Stimulated activated CD4-positive, alpha-beta T cell treated with anti-CD3 and anti-CD28 coated beads, Interleukin-15, amount 100 ng/mL, for 48 hours (primary cell): ENCODE results near the gene CLK2.

Experiments used
- DNase-seq, 2 donors: peaks; one replicate each; pipeline ENCODE4 v3.0.0-alpha.2; 2020; ENCODE audit warnings: low read depth in 2 of 2

Gene CLK2

DNA sequence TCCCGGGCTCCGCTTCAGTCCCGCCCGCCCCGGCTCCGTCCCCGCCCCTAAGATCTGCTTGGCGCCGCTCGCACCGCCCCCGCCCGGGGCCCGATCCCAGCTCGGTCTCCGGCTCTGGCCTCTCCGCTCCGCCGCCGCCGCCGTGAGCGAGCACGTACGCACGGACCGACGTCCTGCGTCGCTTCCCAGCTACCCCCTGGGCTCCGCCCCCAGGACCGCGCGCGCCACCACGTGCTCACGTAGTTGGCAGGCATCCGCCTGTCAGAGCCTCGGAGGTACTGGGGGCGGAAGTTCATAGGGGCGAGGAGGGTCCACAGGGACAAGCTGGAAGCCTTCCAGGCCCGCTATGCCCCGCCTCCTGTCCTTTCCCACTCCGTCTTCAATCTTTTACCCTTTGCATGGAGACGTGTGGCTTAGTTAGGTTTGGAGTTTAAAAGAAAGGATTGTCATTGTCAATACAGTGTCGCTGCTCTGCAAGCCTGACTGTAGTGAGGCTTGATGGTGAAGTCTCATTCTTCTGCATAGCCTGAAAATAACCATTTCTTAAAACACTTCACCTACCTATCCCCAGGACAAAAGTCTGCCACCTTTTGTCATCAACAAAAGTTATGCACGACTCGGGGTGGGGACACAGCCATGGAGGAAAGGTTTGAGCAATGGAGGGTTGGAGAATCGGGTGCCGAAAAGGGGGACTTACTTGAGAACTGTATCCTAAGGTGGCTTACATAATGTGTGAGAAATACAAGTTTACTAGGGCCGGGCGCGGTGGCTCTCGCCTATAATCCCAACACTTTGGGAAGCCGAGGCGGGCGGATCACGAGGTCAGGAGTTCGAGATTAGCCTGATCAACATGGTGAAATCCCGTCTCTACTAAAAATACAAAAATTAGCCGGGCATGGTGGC, at the start of gene CLK2:
Gene CLK2, minus strand, starts transcription at position 162 of the 903 bp plus-strand sequence. CDS start 2,527 bp downstream, outside the sequence.
- peak; percentile 94 to 98 for DNase-seq

DNA sequence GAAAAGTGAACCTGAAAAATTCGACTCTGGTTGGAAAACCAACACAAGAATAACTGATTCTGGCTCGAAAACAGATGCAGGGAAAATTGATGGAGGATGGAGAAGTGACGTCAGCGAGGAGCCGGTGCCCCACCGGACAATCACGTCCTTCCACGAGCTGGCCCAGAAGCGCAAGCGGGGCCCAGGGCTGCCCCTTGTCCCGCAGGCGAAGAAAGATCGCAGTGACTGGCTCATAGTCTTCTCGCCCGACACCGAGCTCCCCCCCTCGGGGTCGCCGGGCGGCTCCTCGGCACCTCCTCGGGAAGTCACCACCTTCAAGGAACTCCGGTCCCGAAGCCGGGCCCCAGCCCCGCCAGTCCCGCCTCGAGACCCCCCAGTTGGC, 49.3 kb upstream of the CLK2 start:
- no peak for DNase-seq

DNA sequence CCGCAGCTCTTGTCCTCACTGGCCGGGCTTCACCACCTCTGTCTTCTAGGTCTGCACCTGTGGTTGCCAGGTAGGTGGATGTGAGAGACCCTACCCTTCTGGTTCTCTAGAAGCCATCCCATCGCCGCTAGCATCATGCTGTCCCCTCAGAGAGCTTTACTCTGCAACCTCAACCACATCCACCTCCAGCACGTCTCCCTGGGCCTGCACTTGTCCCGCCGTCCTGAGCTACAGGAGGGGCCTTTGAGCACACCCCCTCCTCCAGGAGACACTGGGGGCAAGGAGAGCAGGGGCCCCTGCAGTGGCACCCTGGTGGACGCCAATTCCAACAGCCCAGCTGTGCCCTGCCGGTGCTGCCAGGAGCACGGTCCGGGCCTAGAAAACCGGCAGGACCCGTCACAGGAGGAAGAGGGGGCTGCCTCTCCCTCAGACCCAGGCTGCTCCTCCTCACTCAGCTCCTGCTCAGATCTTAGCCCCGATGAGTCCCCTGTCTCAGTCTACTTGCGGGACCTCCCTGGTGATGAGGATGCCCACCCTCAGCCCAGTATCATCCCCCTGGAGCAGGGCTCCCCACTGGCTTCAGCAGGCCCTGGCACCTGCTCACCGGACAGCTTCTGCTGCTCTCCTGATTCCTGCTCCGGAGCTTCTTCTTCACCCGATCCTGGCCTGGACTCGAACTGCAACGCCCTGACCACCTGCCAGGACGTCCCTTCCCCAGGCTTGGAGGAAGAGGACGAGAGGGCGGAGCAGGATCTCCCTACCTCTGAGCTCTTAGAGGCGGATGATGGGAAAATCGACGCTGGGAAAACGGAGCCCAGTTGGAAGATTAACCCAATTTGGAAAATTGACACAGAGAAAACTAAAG, 48.6 kb upstream of the CLK2 start:
- DNase-seq: no peak

DNA sequence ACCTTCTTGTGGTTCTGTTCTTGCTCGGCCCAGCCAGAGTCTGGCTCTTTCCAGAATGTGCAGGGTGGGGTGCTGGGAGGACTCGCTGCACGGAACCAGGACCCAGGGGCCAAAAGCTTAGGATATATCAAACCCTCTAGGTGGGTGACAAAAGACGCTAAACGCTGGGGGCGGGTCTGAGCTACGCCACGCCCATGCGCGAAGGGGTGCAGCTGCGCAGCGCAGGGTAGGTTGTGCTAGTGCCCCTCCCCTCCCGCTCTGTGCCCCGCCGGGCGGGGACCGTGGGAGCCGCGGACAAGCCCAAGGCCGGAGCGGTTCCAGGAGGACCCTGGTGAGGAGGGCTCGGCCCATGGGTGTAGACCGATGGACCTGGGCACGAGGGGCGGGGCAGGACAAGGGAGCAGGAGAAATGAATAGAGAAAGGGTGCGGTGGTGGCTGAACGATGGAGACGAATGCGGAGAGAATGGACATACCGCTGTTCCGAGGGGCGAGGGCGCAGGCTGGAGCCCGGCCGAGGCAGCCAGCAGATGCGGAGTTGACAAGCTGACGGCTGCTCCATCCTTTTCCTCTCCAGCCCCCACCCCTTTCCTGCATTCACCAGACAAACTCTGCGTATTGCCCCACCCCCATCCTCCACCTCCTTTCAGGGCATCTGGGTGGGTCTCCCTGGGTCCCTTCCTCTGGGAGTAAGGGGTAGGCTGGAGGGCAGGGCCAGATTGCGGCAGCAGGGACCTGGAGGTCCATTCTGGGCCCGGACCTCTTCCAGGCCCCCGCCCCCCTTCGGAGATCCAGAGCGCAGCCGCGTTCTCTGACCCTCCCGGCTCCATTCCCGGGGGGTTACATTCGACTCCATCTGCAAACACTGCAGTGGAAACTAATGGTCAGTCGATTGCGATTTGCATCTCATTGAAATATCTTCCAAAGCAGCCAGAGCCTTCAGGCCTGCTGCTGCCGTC, 47.6 kb upstream of the CLK2 start, which contains the start of gene RUSC1:
Gene RUSC1, plus strand, starts transcription at position 234 of the 957 bp plus-strand sequence. CDS start 880 bp downstream, outside the sequence.
- peak; percentile 41 to 76 for DNase-seq

DNA sequence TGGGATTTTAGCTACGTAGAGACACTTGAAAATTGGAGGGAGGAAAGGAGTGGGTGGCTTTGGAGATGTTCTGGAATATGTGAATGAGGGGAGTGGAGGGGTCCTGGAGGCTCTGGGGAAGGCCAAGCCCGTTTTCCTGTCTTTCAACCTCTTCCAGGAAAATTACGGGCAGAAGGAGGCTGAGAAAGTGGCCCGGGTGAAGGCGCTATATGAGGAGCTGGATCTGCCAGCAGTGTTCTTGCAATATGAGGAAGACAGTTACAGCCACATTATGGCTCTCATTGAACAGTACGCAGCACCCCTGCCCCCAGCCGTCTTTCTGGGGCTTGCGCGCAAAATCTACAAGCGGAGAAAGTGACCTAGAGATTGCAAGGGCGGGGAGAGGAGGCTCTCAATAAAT, 46.9 kb upstream of the CLK2 start:
- no peak for DNase-seq

DNA sequence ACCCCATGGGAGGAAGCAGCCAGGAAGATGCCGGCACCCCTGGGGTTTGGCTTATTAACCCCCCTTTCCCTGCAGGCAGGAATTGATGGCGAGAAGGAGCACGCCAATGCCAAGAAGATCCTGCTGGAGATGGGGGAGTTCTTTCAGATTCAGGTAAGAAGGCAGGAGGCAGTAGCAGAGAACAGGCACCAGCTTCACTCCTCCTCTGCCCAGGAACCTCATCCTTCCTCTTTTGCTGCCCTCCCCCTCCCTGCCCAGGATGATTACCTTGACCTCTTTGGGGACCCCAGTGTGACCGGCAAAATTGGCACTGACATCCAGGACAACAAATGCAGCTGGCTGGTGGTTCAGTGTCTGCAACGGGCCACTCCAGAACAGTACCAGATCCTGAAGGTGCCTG, 46.2 kb upstream of the CLK2 start:
- no peak for DNase-seq

DNA sequence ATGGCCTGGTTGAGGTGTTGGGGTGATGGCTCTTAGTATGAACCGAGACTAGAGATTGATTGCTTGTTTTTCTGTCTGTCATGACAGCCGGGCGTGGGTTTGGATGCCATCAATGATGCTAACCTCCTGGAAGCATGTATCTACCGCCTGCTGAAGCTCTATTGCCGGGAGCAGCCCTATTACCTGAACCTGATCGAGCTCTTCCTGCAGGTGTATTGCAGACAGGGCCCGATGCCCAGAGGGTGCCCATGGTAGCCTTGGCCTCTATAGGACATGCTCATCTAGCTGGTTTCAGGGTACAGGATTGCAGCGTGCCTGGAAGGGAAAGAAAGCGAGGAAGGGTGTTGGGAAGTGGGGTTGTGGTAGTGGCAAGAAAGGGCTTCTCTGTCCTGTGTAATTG, 44.8 kb upstream of the CLK2 start:
- DNase-seq: no peak

DNA sequence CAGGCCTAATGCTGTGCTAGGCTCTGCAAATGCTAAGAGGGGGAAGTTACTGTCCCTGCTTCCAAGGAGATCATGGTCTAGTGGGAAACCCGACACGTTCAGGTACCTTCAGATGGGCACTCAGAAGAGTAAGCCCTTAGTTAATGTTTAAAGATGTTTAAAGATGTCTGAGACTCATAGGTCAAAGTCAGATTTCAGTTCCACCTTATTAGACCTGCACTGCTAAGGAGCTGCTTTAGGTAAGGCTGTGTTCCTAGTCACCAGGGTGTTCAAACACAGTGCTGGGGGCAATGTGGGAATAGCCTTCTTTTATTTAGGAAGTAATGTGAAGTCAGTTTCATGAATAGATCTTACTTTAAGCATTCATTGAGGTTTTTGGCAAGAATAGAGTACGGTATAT, 43.6 kb upstream of the CLK2 start:
- no peak for DNase-seq

DNA sequence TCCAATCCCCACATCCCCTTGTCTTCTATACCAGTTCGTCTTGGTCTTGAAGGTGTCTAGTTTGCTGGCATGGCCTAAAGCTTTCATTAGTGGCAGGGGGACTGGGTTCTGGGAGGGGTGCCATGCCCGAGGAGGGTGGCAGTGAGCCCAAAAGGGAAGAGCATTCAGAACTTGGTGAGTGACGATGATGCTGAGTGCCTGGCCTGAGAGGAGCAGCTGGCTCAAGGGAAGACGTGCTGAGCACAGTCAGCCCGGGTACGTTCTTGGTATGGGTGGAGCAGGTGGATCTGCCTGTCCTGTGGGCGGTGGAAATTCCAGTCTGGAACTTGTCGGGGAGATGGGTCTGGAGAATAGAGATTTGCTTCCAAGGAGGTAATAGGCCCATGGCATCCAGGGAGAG, 40.0 kb upstream of the CLK2 start:
- no peak for DNase-seq

DNA sequence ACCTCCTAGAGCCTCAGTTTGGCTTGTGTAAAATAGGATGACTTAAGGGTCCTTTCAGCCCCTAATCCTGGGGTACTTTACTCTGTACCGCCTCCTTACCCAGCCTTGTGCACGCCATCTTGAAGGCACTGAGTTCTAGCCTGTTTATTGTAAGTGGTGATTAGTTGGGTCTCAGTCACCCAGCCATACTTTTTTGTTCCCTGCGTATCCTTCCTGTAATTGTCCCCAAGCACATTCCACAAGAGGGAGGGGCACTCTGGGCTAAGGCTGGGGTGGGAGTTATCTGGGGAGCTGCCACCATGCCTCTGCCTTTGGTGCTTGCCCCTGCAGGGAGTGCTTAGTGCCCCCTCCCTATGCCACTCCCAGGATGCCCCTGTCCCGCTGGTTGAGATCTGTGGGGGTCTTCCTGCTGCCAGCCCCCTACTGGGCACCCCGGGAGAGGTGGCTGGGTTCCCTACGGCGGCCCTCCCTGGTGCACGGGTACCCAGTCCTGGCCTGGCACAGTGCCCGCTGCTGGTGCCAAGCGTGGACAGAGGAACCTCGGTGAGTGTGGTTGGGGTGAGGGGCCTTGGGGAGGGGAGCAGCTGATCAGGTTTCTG, 36.2 kb upstream of the CLK2 start:
- no peak for DNase-seq

DNA sequence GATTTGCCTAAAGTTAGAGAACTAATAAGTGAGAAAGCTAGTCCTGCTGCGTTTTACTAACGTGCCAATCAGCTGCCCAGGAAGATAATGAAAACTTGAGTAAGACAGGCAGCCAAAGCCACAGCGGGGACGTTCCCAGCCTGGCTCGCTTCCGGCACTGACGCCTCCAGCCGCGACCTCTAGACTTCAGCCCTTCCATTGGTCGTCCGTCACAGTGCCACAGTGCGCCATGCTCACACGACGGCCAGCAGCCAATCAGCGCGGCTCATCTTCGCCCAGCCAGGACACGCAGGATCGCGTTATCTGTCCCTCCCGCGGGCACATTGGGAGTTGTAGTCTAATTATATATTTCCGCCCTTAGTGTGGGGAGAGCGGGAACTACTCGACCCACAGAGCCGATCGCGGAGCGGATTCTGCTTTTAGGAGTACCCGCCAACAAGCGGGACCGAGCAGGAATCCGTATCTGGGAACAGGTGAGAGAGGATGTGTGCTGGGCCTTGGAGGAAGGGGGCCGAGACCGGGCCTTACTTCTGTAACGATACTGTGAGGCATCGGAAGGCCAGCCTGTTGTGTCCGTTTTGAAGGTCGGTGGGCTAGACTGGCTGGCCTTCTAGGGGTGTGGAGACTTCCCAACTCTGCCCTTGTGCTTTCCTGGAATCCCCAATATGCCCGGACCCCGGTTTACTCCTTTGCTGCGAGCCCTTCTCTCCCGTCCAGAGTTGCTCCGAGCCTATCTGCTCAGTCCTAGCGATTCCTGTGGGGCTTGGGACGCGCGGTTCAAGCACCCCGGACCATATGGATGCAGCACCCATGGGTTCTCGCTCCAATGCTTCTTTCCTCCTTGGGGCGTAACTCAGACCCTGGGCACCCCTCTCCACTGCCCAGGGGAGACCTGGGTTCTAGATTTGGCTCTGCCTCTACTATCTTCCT, 35.5 kb upstream of the CLK2 start, which contains the start of gene FDPS:
Gene FDPS, plus strand, starts transcription at position 374 of the 930 bp plus-strand sequence. CDS start 924 bp downstream, outside the sequence.
- DNase-seq: peak; percentile 97 to 99

DNA sequence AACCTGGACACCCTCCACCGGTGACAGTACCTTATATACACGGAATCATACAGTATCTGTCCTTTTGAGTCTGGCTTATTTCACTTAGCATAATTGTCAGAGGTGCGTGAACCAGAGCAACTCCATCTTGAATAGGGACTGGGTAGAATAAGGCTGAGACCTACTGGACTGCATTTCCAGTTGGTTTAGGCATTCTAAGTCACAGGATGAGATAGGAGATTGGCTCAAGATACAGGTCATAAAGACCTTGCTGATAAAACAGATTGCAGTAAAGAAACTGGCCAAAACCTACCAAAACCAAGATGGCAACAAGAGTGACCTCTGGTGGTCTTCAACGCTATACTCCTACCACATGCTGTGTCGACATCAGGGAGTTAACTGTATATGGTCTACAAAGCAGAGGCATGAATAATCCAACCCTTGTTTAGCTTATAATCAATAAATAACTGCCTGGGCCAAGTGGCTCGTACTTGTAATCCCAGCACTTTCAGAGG, 34.0 kb upstream of the CLK2 start:
- no peak for DNase-seq

DNA sequence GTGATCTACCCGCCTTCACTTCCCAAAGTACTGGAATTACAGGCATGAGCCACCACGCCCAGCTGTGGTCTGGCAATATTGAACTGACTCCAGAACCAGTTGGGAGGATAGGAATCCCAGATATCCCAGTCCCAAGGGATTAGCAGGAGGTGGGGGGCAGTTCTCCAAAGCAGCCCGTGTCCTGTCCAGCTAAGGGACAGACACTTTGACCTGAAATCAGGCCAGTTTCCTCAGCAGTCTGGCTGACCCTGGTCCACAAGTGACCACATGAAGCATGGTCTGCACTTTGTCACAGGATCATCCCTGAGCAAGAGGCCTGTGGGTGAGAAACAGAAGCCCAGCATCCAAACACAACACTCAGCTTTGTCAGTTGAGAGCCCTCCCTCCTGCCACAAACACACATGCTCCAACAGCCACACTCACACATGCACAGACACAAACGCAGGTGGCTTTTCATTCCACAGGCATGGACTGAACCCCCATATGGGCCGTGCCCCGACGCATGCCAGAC, 32.6 kb upstream of the CLK2 start:
- DNase-seq: no peak

DNA sequence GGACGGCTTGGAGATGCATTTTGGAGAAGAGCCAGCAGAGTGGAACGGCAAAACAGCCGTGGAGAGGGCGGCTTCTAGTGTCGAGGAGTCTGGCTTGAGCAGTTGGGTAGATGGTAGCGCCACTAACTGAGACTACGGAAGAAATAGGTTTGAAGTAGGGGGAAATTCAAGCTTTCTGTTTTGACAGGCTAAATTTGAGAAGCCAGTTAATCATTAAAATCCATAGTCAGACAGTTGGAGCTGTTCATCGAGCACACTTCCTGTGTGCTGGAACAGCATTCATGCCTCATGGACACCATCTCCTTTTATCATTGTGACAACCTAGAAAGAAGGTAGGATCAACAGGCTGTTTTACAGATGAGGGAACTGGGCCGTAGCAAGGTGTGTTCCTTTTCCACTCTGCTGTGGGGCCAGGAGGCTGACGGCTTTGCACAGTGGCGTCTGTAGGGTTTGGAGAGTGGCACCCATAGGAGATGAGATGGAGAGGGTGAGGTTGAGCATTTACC, 31.3 kb upstream of the CLK2 start:
- DNase-seq: no peak

DNA sequence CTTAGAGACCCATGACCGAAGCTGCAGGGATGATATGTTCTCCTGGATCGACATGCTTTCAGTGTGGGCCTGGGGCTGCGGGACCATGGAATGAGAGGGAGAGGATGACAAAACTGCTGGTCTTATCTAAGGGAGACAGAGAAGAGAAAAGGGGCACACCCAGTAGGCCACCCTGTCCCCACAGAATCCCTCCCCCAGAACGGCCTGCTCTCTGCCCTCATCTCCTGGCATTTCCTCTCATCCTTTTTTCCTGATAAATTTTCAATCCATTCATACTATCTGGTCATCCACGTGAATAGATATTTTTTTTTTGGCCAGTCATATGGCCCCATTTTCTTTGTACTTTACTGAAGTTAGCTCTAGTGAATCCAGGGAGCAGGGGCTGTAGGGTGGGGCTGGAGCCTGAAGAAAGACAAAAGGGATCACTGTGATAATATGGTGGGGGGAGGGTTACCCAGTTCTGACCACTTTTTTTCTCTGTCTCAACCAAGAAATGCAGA, 28.1 kb upstream of the CLK2 start, which contains the start of gene PKLR:
Gene PKLR, minus strand, starts transcription at position 97 of the 500 bp plus-strand sequence. Its CDS starts 43 bp downstream, at position 54.
- DNase-seq: no peak

DNA sequence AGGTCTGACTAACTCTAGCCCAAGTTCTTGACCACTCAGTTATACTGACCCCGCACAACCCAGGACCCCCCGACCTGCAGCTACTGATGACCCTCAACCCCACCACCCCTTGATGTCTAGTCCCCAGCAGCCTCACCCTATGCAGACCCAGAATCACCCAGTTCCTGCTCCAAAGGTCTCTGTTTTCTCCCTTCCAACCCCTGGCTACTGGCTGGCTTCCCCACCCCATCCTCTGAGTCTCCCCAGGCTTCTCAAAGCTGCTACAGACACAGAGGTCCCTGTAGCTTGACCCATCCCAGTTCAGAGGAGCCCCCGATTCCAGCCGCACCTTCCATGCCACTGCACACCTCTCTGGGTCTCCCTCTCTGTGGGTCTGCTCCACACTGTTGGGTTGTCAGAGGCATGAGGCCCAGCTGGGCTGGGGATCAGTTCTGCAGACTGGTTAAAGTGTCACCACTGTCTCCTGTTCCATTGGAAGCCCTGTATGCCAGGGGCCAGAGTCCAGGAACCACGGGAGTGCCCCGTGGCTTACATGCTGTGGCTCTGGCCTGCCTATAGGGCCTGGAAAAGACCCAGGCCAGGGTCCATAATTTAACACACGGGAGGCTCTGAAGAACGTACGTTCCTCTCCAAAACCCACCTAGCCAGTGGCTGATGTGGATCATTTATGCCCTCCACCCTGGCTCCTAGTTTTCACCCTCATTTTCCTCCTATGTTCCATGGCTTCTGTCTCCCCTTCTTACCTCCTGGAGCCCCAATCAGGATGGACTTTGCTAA, 27.4 kb upstream of the CLK2 start:
- DNase-seq: no peak

DNA sequence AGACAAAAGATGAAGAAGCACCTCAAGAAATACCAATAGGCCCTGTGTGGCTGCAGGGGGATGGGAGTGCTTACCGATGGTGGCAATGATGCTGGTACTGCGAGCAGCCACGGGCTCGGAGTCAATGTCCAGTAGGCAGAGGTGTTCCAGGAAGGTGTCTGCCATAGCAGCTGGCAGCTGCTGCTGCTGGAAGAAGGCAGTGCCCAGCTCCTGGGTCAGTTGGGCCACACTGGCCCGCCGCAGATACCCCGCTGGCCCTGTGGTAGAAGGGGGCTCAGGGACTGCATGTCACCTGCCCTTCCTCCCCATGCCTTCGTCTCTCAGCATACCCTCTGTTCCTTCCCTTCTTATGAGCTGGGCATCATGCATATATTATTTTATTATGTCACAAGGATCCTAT, 26.7 kb upstream of the CLK2 start:
- no peak for DNase-seq

DNA sequence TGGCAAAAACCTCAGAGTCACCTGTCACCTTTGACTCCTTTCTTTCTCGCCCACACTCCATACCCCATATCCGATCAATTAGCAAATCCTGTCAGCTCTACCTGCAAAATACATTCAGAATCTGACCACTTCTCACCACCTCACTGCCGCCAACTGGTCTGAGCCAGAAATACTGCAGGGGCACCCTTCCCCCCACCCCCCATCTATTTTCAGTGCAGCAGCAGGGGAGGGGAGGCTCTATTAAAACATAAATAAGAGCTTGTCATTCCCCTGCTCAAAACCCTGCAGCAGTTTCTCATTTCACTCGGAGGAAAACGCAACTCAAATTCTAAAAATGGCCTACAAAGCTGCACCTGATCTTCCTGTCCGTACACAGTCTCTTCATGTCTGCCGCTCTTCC, 24.1 kb upstream of the CLK2 start:
- no peak for DNase-seq
